MM.1S (cell line): ENCODE results near the gene TCF7L2.

Source experiments
- DNase-seq: peaks from one replicate; pipeline ENCODE4 v3.0.0-alpha.2; 2015
- H2AFZ ChIP-seq: fragments of 300-600 bp; sonication (generic); 2 replicates; pipeline ENCODE4 v1.6.0; 2016; ENCODE audit warnings: antibody characterized with exemption, low read length
- H3F3A ChIP-seq: fragments of 300-600 bp; sonication (generic); 2 replicates; pipeline ENCODE4 v1.6.1; 2016; ENCODE audit warnings: mild to moderate bottlenecking, antibody characterized with exemption, low read length, moderate library complexity, mixed read lengths; ENCODE audit not compliant: insufficient read depth
- H3K27ac ChIP-seq: fragments of 300-600 bp; sonication (generic); 2 replicates; pipeline ENCODE4 v1.5.1; 2016; ENCODE audit warnings: mild to moderate bottlenecking, low read length
- H3K27me3 ChIP-seq: fragments of 300-600 bp; sonication (generic); replicated peaks from 2 replicates; pipeline ENCODE4 v1.6.0; 2016; ENCODE audit warnings: low read length; ENCODE audit not compliant: insufficient read depth
- H3K36me3 ChIP-seq: fragments of 300-600 bp; sonication (generic); replicated peaks from 2 replicates; pipeline ENCODE4 v1.6.1; 2016; ENCODE audit warnings: mild to moderate bottlenecking, low read length, mixed read lengths; ENCODE audit not compliant: insufficient read depth
- H3K4me1 ChIP-seq: fragments of 300-600 bp; sonication (generic); 2 replicates; pipeline ENCODE4 v1.6.1; 2016; ENCODE audit warnings: low read length, mixed read lengths
- H3K4me2 ChIP-seq: fragments of 300-600 bp; sonication (generic); 2 replicates; pipeline ENCODE4 v1.6.0; 2016; ENCODE audit warnings: low read depth, low read length
- H3K4me3 ChIP-seq: fragments of 300-600 bp; sonication (generic); 2 replicates; pipeline ENCODE4 v1.5.1; 2016; ENCODE audit warnings: low read length, mixed read lengths
- H3K79me2 ChIP-seq: fragments of 300-600 bp; sonication (generic); 2 replicates; pipeline ENCODE4 v1.6.1; 2016; ENCODE audit warnings: mixed run types, low read length, mixed read lengths
- H3K9ac ChIP-seq: fragments of 300-600 bp; sonication (generic); 2 replicates; pipeline ENCODE4 v1.6.1; 2016; ENCODE audit warnings: low read length, mixed read lengths
- H3K9me2 ChIP-seq: fragments of 300-600 bp; sonication (generic); replicated peaks from 2 replicates; pipeline ENCODE4 v1.6.1; 2016; ENCODE audit warnings: mild to moderate bottlenecking, low read length, mixed read lengths; ENCODE audit not compliant: insufficient read depth
- H3K9me3 ChIP-seq: fragments of 300-600 bp; sonication (generic); replicated peaks from 2 replicates; pipeline ENCODE4 v1.6.1; 2016; ENCODE audit warnings: mild to moderate bottlenecking, low read length, mixed read lengths; ENCODE audit not compliant: insufficient read depth
- H4K20me1 ChIP-seq: fragments of 300-600 bp; sonication (generic); 2 replicates; pipeline ENCODE4 v1.6.1; 2016; ENCODE audit warnings: mild to moderate bottlenecking, low read length, moderate library complexity, mixed read lengths; ENCODE audit not compliant: insufficient read depth
- CTCF ChIP-seq: fragments of 300-600 bp; sonication (generic); IDR thresholded peaks from 2 replicates; pipeline ENCODE4 v1.5.1; 2016; ENCODE audit warnings: antibody characterized with exemption, low read length, mixed read lengths
- EZH2 ChIP-seq: fragments of 300-600 bp; sonication (generic); optimal IDR thresholded peaks from 2 replicates; pipeline ENCODE3; 2017; ENCODE audit warnings: low read depth, mild to moderate bottlenecking, antibody characterized with exemption, low read length, mixed read lengths
- EZH2phosphoT487 ChIP-seq: fragments of 300-600 bp; sonication (generic); IDR thresholded peaks from 2 replicates; pipeline ENCODE4 v1.6.1; 2018; ENCODE audit warnings: antibody characterized with exemption, low read length

TCF7L2 gene

DNA sequence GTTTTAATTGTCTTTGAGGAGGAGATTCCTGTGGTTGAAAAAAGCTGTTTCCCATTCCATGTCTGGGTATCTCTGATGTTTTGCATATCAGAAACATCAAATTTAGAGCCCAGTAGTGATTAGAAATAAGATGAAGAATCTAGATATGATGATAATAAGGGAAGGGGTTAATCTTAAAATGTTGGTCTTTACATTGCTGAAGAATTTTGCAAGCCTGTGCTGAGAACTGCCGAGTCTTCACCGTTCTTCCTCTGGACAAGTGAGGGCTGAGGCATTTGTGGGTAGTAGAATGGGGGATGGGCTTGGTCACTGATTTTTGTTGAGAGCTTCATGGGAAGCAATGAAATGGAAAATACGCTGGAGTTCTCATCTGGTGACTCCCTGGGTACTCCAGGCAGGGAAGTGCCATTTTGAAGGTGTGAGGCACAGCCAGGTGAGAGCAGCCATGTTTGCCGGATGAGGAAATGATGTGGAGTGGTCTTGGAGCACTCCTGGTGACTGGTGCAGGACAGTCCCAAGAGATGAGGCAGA lies 10.2 kb downstream of the TCF7L2 start:
- DNase-seq, result no peak
- no peaks in the 10 kb centered on the region for H3K4me1 ChIP-seq
- H3K4me3 ChIP-seq, result no peak overlapping the region
- H3F3A ChIP-seq, result no peaks in the 10 kb centered on the region
- no peak overlapping the region for H3K27ac ChIP-seq
- H3K9me3 ChIP-seq, result no peaks in the 10 kb centered on the region
- H3K36me3 ChIP-seq, result no peaks in the 10 kb centered on the region
- no peak overlapping the region for H2AFZ ChIP-seq
- TF ChIP-seq EZH2, result no peak
- no peak for TF ChIP-seq CTCF
- no peak for TF ChIP-seq EZH2phosphoT487
- H3K9me2 ChIP-seq, result no peaks in the 10 kb centered on the region
- H3K9ac ChIP-seq, result no peak overlapping the region
- H3K79me2 ChIP-seq, result no peaks in the 10 kb centered on the region
- H3K27me3 ChIP-seq, result peaks cover 89% of the 10 kb centered on the region
- no peak overlapping the region for H3K4me2 ChIP-seq
- H4K20me1 ChIP-seq, result no peaks in the 10 kb centered on the region

DNA sequence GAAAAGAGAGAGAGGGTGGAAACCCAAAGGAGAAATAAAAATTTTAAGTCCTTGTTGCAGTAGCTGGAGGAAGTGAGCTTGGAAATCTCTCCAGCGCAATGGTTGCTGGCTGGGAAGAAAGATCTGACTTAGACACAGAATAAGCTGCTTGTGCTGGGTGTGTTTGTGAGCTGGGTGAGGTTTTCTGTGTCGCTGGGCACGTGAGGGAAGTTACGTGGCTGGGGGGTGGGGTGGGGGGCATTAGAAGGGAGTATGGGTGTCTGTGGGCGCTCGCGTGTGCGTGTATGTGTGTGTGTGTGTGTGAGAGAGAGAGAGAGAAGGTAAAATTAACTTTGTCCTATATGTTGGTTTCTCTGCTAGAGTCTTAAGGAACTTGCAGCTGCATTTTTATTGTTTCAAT lies 11.6 kb downstream of the TCF7L2 start:
- no peak overlapping the region for H3K9ac ChIP-seq
- no peaks in the 10 kb centered on the region for H3F3A ChIP-seq
- no peak for TF ChIP-seq EZH2phosphoT487
- no peak for TF ChIP-seq CTCF
- TF ChIP-seq EZH2, result no peak
- no peak overlapping the region for H2AFZ ChIP-seq
- no peaks in the 10 kb centered on the region for H3K9me3 ChIP-seq
- H3K79me2 ChIP-seq, result no peaks in the 10 kb centered on the region
- no peak for DNase-seq
- no peaks in the 10 kb centered on the region for H3K36me3 ChIP-seq
- H3K4me3 ChIP-seq, result no peak overlapping the region
- H3K4me1 ChIP-seq, result no peaks in the 10 kb centered on the region
- peaks cover 85% of the 10 kb centered on the region for H3K27me3 ChIP-seq
- no peaks in the 10 kb centered on the region for H4K20me1 ChIP-seq
- no peaks in the 10 kb centered on the region for H3K9me2 ChIP-seq
- H3K4me2 ChIP-seq, result no peak overlapping the region
- H3K27ac ChIP-seq, result no peak overlapping the region

DNA sequence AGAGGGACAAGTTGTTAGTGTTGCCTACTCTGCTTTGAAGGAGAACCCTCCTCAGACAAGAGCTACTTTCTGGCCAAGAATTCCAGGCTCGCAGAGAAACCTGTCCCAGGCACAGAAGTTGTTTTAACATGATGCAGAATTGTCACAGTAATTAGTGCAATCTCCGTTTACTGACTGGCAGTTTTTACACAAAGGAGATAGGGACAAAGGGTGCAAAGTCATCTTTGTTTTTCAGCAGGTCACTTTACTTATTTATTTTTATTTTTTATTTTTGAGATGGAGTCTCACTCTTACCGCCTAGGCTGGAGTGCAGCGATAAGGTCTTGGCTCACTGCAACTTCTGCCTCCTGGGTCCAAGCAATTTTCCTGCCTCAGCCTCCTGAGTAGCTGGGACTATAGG lies 12.3 kb downstream of the TCF7L2 start:
- no peaks in the 10 kb centered on the region for H4K20me1 ChIP-seq
- no peaks in the 10 kb centered on the region for H3K4me1 ChIP-seq
- no peak for DNase-seq
- H3K9me3 ChIP-seq, result no peaks in the 10 kb centered on the region
- no peaks in the 10 kb centered on the region for H3K36me3 ChIP-seq
- H3K27me3 ChIP-seq, result peaks cover 85% of the 10 kb centered on the region
- H3K4me2 ChIP-seq, result no peak overlapping the region
- no peak overlapping the region for H3K9ac ChIP-seq
- H3K9me2 ChIP-seq, result no peaks in the 10 kb centered on the region
- H3F3A ChIP-seq, result no peaks in the 10 kb centered on the region
- no peak overlapping the region for H3K27ac ChIP-seq
- no peaks in the 10 kb centered on the region for H3K79me2 ChIP-seq
- no peak for TF ChIP-seq EZH2
- TF ChIP-seq CTCF, result no peak
- TF ChIP-seq EZH2phosphoT487, result no peak
- no peak overlapping the region for H3K4me3 ChIP-seq
- H2AFZ ChIP-seq, result no peak overlapping the region
